ENCODE data around the gene FOXI1. TPM values are rescaled to one million over a fixed set of nuclear protein-coding genes. Genes with fewer than 3 reads are reported as not detected.

FOXI1 gene
- total and polyA plus RNA-seq, 2 donors (not counting 3 experiments of a cell fraction or from before 2014, with no cell fraction given), result not detected

DNA sequence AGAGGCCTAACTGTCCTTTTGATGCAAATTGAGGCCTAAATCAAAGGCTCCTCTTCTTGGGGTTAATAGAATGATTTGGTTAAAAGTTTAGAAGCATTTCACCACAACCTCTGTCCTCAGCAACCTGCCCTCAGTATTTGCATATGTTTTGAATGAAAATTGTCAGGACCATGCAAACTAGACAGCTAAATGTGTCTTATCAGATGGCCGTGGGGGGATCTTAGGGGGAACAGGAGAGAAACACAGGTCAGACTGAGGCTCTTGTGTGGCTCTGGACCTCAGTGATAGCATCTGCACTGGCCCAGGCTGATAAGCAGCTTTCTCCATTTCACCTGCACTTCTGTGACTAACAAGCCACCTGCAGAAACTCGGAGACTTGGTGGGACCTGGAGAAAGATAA is 49.0 kb downstream of the FOXI1 start:
- no peaks in the 10 kb centered on the region for H3K79me2 ChIP-seq (ENCODE audit: control insufficient read depth, insufficient read depth, low read length)
- POLR2A ChIA-PET, result interaction anchor here (0.7 kb wide), 1 partner anchor 30 kb away, joined by 3 read pairs; no protein-coding TSS in a partner anchor
- no peak overlapping the region for H3K4me3 ChIP-seq (replicated peaks in 1 of 3; ENCODE audit: insufficient read depth in 1 of 3, low read depth in 1 of 3, low read length in 3 of 3)
- TF ChIP-seq MAX (IDR thresholded peaks at IDR 0.05; ENCODE audit: insufficient read depth, insufficient read length) (no peak), POLR2A (IDR thresholded peaks at IDR 0.05; ENCODE audit: low read depth, low read length) (no peak), EZH2 (IDR thresholded peaks at IDR 0.05; ENCODE audit: borderline replicate concordance, low read depth, low read length, severe bottlenecking) (no peak), FOS (IDR thresholded peaks at IDR 0.05; ENCODE audit: borderline replicate concordance, insufficient read depth, low read length) (no peak), GATA2 (IDR thresholded peaks at IDR 0.05; ENCODE audit: insufficient read depth, insufficient read length, low read depth, low read length) (no peak), JUN (IDR thresholded peaks at IDR 0.05; ENCODE audit: borderline replicate concordance, insufficient read depth, insufficient read length, low read depth) (no peak), POLR2AphosphoS5 (IDR thresholded peaks at IDR 0.05; ENCODE audit: insufficient read depth, low read depth, low read length) (no peak), MYC (IDR thresholded peaks at IDR 0.05; ENCODE audit: low read depth, low read length) (no peak)
- TF ChIP-seq, protein P1, sequence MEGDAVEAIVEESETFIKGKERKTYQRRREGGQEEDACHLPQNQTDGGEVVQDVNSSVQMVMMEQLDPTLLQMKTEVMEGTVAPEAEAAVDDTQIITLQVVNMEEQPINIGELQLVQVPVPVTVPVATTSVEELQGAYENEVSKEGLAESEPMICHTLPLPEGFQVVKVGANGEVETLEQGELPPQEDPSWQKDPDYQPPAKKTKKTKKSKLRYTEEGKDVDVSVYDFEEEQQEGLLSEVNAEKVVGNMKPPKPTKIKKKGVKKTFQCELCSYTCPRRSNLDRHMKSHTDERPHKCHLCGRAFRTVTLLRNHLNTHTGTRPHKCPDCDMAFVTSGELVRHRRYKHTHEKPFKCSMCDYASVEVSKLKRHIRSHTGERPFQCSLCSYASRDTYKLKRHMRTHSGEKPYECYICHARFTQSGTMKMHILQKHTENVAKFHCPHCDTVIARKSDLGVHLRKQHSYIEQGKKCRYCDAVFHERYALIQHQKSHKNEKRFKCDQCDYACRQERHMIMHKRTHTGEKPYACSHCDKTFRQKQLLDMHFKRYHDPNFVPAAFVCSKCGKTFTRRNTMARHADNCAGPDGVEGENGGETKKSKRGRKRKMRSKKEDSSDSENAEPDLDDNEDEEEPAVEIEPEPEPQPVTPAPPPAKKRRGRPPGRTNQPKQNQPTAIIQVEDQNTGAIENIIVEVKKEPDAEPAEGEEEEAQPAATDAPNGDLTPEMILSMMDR (IDR thresholded peaks at IDR 0.05; ENCODE audit: extremely low read depth in 1 of 2, insufficient read depth in 1 of 2, low read depth in 1 of 2, low read length in 2 of 2), result no peak
- H3K27ac ChIP-seq (ENCODE audit: insufficient read depth, low read depth, low read length), result no peak overlapping the region
- no peak for FAIRE-seq
- intact Hi-C loops (cut with micrococcal nuclease), result loop anchor here (5.0 kb wide), 1 partner anchor 338 kb away; no protein-coding TSS in a partner anchor
- no peak overlapping the region for H2AFZ ChIP-seq (ENCODE audit: low read depth, low read length)
- H3K4me1 ChIP-seq (ENCODE audit: control insufficient read depth, extremely low read depth, insufficient read depth, low read length), result peaks cover 17% of the 10 kb centered on the region
- no peaks in the 10 kb centered on the region for H3K9me3 ChIP-seq (replicated peaks; ENCODE audit: control insufficient read depth, insufficient read depth, low read length)
- H3K36me3 ChIP-seq (ENCODE audit: control insufficient read depth in 2 of 2, extremely low read depth in 1 of 2, insufficient read depth in 2 of 2, low read length in 2 of 2), result no peaks in the 10 kb centered on the region
- H3K27me3 ChIP-seq (ENCODE audit: control insufficient read depth in 2 of 2, insufficient read depth in 2 of 2, low read length in 2 of 2), result no peaks in the 10 kb centered on the region
- no peak for DNase-seq (ENCODE audit: low read depth, low spot score)
- no peaks in the 10 kb centered on the region for H3K9me1 ChIP-seq (replicated peaks; ENCODE audit: control insufficient read depth, extremely low read depth, insufficient read depth, low read length)
- dilution Hi-C loops (cut with MboI; ENCODE audit: extremely low pct_ligation_motif_present, low sequenced_read_pairs), result no loop called here
- CTCF ChIA-PET, result no interaction called here
- BruUV-seq (replicated peaks), result no TSS peak
- H3K9ac ChIP-seq (replicated peaks; ENCODE audit: extremely low read depth, insufficient read depth, low read length), result no peak overlapping the region
- H3K4me2 ChIP-seq (ENCODE audit: insufficient read depth, low read length), result no peak overlapping the region
- H4K20me1 ChIP-seq (replicated peaks; ENCODE audit: control insufficient read depth, extremely low read depth, insufficient read depth, low read length), result no peaks in the 10 kb centered on the region
